Esophagus squamous epithelium (tissue), 5 donors: ENCODE data around the gene RIIAD1. TPM values are rescaled to one million over a fixed set of nuclear protein-coding genes. Genes with fewer than 3 reads are reported as not detected.

Experiments used
- DNase-seq: peaks from one replicate; lab custom pipeline; 2025; lab: John Stamatoyannopoulos, UW
- H3K27ac ChIP-seq, 4 donors: fragments of 200-600 bp; sonication (generic); one replicate each; pipeline ENCODE4 v1.5.1; 2016 to 2019; ENCODE audit warnings: mild to moderate bottlenecking in 1 of 4
- H3K27me3 ChIP-seq, 4 donors: fragments of 200-600 bp; sonication (generic); 1 replicate in 3 of 4; 2 replicates in 1 of 4; pipeline versions ENCODE4 v1.5.1 to v1.6.0; 2017 to 2021; ENCODE audit warnings: antibody characterized with exemption in 1 of 4
- H3K36me3 ChIP-seq, 3 donors: fragments of 200-600 bp; sonication (generic); one replicate each; pipeline ENCODE4 v1.5.1; 2016 to 2019
- H3K4me1 ChIP-seq, 3 donors: fragments of 200-600 bp; sonication (generic); one replicate each; pipeline ENCODE4 v1.5.1; 2017 to 2019
- H3K4me3 ChIP-seq, 4 donors: fragments of 200-600 bp; sonication (generic); 1 replicate in 3 of 4; 2 replicates in 1 of 4; pipeline ENCODE4 v1.5.1; 2016 to 2019; ENCODE audit warnings: mild to moderate bottlenecking in 2 of 4, moderate library complexity in 1 of 4
- H3K9me3 ChIP-seq, 3 donors: fragments of 200-600 bp; sonication (generic); one replicate each; pipeline ENCODE4 v1.5.1; 2016 to 2019
- POLR2A ChIP-seq, 4 donors: fragments of 450-650 bp; IDR thresholded peaks; one replicate each; pipeline ENCODE4 v1.6.1; 2017; ENCODE audit warnings: antibody characterized with exemption in 4 of 4, mild to moderate bottlenecking in 4 of 4, moderate library complexity in 3 of 4
- WGBS, 2 donors: methylation state at CpG; one replicate each; pipeline ENCODE4 v1.1.5; 2018; 5-methylcytosine and 5-hydroxymethylcytosine counted together
- intact Hi-C: fragments of 100-400 bp; cut with DNase I; formaldehyde crosslinking; loops from one replicate; pipeline ENCODE4 v1.15.0; 2022
- total RNA-seq, 4 donors: library from RNA; depleted of rRNA; stranded (reverse); fragments of >200 nt; gene quantifications; one replicate each; pipeline ENCODE4 v1.1.0, GENCODE V29; 2016
- TF ChIP-seq, protein P1 (sequence below), 6 experiments: fragments of 450-650 bp in 4 of 6; fragments of 200-600 bp in 2 of 6; sonication (generic) in 2 of 6; IDR thresholded peaks; one replicate each; pipeline ENCODE4 v1.5.1; 2016 to 2019; ENCODE audit warnings: antibody characterized with exemption in 6 of 6, mild to moderate bottlenecking in 4 of 6, moderate library complexity in 4 of 6
- donor health status: DM: yes; HTN: yes; CAD: no.

The RIIAD1 gene
- total RNA-seq, 4 donors from 2014 or later: not detected

GRCh38 chr1:151704246-151704645 is 17.1 kb upstream of the RIIAD1 start:
- no peak overlapping the region for H3K4me3 ChIP-seq
- H3K27me3 ChIP-seq: no peaks in the 10 kb centered on the region
- intact Hi-C loops: no loop called here
- WGBS, 2 donors: 71 to 100% methylated on average over 4 of the region's 4 CpGs
- peaks cover 0 to 32% (median 3%) of the 10 kb centered on the region in 3 donors for H3K36me3 ChIP-seq
- no peaks in the 10 kb centered on the region for H3K4me1 ChIP-seq
- no peaks in the 10 kb centered on the region for H3K9me3 ChIP-seq
- TF ChIP-seq POLR2A (IDR thresholded peaks at IDR 0.05): no peak
- TF ChIP-seq, protein P1, sequence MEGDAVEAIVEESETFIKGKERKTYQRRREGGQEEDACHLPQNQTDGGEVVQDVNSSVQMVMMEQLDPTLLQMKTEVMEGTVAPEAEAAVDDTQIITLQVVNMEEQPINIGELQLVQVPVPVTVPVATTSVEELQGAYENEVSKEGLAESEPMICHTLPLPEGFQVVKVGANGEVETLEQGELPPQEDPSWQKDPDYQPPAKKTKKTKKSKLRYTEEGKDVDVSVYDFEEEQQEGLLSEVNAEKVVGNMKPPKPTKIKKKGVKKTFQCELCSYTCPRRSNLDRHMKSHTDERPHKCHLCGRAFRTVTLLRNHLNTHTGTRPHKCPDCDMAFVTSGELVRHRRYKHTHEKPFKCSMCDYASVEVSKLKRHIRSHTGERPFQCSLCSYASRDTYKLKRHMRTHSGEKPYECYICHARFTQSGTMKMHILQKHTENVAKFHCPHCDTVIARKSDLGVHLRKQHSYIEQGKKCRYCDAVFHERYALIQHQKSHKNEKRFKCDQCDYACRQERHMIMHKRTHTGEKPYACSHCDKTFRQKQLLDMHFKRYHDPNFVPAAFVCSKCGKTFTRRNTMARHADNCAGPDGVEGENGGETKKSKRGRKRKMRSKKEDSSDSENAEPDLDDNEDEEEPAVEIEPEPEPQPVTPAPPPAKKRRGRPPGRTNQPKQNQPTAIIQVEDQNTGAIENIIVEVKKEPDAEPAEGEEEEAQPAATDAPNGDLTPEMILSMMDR (IDR thresholded peaks at IDR 0.05): no peak
- no peak for DNase-seq
- H3K27ac ChIP-seq: no peak overlapping the region

GRCh38 chr1:151705146-151705545 is 16.2 kb upstream of the RIIAD1 start:
- no peak for TF ChIP-seq POLR2A (IDR thresholded peaks at IDR 0.05)
- TF ChIP-seq, protein P1 (IDR thresholded peaks at IDR 0.05): no peak
- DNase-seq: no peak
- no peak overlapping the region for H3K4me3 ChIP-seq
- no peaks in the 10 kb centered on the region for H3K4me1 ChIP-seq
- no peak overlapping the region for H3K27ac ChIP-seq
- no peaks in the 10 kb centered on the region for H3K27me3 ChIP-seq
- no peaks in the 10 kb centered on the region for H3K9me3 ChIP-seq
- WGBS, 2 donors: 82 to 90% methylated on average over 7 of the region's 7 CpGs
- intact Hi-C loops: no loop called here
- peaks cover 0 to 23% (median 0%) of the 10 kb centered on the region in 3 donors for H3K36me3 ChIP-seq

- H3K4me3 ChIP-seq: no peak overlapping the region
- 57% methylated on average over 7 to 8 of the region's 11 CpGs for WGBS, 2 donors
- H3K36me3 ChIP-seq: peaks cover 0 to 16% (median 0%) of the 10 kb centered on the region in 3 donors
- no peak for TF ChIP-seq POLR2A (IDR thresholded peaks at IDR 0.05)
- TF ChIP-seq, protein P1 (IDR thresholded peaks at IDR 0.05): no peak
- H3K9me3 ChIP-seq: no peaks in the 10 kb centered on the region
- DNase-seq: no peak
- H3K27me3 ChIP-seq: no peaks in the 10 kb centered on the region
- intact Hi-C loops: no loop called here
- no peak overlapping the region for H3K27ac ChIP-seq
- H3K4me1 ChIP-seq: no peaks in the 10 kb centered on the region
Measured at GRCh38 chr1:151705753-151706463, 15.4 kb upstream of the RIIAD1 start.

- no peaks in the 10 kb centered on the region for H3K4me1 ChIP-seq
- no peak for TF ChIP-seq POLR2A (IDR thresholded peaks at IDR 0.05)
- TF ChIP-seq, protein P1 (IDR thresholded peaks at IDR 0.05): no peak
- intact Hi-C loops: no loop called here
- no peaks in the 10 kb centered on the region for H3K9me3 ChIP-seq
- DNase-seq: no peak
- H3K27ac ChIP-seq: no peak overlapping the region
- H3K36me3 ChIP-seq: peaks cover 0 to 7% (median 0%) of the 10 kb centered on the region in 3 donors
- WGBS, 2 donors: 71 to 77% methylated on average over 7 to 12 of the region's 21 CpGs
- peaks cover 0 to 7% (median 0%) of the 10 kb centered on the region in 4 donors for H3K27me3 ChIP-seq
- no peak overlapping the region for H3K4me3 ChIP-seq
Measured at GRCh38 chr1:151706464-151707415, 14.6 kb upstream of the RIIAD1 start.
